ENCODE results near the gene CFAP99.

The CFAP99 gene

DNA sequence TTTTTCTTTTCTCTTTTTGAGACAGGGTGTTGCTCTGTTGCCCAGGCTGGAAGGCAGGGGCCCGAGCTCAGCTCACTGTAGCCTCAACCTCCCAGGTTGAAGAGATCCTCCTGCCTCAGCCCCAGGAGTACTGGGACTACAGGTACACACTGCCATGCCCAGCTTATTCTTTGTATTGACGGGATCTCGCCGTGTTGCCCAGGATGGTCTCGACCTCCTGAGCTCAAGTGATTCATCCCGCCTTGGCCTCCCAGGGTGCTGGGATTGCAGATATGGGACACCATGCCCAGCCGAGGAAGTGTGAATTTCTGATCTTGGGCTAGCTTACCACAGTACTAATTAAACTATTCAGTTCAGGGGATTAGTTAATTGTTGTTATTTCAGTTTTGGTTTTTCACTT is 89.1 kb downstream of the CFAP99 start:
- no peak for DNase-seq (ENCODE audit: low spot score)
- TF ChIP-seq, protein P1, sequence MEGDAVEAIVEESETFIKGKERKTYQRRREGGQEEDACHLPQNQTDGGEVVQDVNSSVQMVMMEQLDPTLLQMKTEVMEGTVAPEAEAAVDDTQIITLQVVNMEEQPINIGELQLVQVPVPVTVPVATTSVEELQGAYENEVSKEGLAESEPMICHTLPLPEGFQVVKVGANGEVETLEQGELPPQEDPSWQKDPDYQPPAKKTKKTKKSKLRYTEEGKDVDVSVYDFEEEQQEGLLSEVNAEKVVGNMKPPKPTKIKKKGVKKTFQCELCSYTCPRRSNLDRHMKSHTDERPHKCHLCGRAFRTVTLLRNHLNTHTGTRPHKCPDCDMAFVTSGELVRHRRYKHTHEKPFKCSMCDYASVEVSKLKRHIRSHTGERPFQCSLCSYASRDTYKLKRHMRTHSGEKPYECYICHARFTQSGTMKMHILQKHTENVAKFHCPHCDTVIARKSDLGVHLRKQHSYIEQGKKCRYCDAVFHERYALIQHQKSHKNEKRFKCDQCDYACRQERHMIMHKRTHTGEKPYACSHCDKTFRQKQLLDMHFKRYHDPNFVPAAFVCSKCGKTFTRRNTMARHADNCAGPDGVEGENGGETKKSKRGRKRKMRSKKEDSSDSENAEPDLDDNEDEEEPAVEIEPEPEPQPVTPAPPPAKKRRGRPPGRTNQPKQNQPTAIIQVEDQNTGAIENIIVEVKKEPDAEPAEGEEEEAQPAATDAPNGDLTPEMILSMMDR (IDR thresholded peaks at IDR 0.05; ENCODE audit: extremely low read depth, missing control alignments) = no peak

DNA sequence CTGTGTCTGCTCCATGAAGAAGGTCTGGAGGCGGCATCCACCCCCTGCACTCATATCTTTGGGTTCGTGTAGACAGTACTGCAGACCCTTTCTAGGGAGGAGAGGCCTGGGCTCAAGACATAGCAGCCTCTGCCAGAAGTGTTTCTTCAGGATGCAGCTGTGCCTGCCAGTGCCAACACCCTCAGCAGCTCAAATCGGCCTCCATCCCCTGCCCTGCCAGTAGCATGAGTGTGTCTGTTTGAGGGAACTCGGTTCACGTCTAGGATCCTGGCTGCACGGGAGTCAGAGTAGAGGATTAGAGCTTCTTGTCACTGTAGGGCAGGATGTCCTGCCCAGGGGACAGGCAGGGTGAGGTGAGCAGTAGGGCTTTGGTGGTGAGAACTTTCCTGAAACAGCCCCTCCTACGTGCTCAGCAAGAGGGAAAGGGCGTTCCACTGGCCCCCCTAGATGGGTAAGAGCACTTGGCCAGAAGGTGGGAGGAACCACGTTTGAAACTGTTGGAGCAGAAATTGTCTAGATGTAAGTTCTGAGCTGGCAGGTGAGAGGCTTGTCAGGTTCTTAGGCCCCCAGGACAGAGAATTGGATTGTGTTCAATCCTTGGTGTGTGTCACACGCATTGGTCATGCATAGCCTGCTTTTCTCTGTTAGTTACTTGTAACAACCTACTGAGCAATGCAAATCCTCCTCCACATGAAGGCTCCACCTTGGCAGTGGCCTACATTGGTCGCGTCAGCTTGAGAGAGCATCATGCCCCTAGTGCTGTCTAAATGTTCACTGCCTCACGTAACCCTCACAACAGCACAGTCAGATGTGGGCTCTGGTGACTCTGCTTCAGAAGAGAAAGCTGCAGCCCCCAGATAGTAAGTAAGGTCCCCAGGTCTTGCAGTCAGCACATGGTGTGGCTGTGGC is 91.8 kb downstream of the CFAP99 start:
- no peak for DNase-seq (ENCODE audit: low spot score)
- TF ChIP-seq, protein P1 (IDR thresholded peaks at IDR 0.05; ENCODE audit: extremely low read depth, missing control alignments) = no peak

DNA sequence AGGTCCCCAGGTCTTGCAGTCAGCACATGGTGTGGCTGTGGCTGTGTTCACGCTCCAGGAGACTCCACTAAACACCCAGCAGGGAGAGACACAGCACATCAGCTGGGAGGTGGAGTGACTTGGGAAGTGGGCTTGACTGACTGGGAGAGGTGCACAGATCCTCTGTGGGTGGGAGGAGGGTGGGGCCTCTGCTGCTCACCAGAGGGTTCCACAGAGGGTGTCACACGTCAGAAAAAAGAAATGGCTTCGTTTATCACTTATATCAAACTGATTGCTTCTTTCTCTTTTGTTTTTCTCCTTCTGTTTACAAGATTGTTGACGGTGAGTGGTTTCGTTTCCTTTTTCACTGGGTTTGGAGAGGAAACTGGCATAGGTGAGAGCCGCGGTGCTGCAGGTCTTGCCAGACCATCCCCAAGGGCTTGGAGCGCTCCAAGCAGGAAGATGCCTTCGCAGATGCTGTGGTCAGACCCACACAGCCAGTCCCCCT is 92.9 kb downstream of the CFAP99 start:
- TF ChIP-seq, protein P1 (IDR thresholded peaks at IDR 0.05; ENCODE audit: extremely low read depth, missing control alignments) = no peak
- peak; percentile 47 for DNase-seq (ENCODE audit: low spot score)

All from GM20000 (cell line).